ENCODE data around the gene TLR10. TPM values are rescaled to one million over a fixed set of nuclear protein-coding genes. Genes with fewer than 3 reads are reported as not detected.
A peak's percentile ranks its signal among the peaks of the same experiment; 100 is the strongest.
"Not testable (repeated sequence)": the region's sequence is repeated elsewhere in the genome, so short reads cannot be mapped to it uniquely, and the experiment has no call there.

Gene TLR10
- total and polyA plus RNA-seq, 10 donors, result 29.6 to 81.4 (median 50.9) TPM

DNA sequence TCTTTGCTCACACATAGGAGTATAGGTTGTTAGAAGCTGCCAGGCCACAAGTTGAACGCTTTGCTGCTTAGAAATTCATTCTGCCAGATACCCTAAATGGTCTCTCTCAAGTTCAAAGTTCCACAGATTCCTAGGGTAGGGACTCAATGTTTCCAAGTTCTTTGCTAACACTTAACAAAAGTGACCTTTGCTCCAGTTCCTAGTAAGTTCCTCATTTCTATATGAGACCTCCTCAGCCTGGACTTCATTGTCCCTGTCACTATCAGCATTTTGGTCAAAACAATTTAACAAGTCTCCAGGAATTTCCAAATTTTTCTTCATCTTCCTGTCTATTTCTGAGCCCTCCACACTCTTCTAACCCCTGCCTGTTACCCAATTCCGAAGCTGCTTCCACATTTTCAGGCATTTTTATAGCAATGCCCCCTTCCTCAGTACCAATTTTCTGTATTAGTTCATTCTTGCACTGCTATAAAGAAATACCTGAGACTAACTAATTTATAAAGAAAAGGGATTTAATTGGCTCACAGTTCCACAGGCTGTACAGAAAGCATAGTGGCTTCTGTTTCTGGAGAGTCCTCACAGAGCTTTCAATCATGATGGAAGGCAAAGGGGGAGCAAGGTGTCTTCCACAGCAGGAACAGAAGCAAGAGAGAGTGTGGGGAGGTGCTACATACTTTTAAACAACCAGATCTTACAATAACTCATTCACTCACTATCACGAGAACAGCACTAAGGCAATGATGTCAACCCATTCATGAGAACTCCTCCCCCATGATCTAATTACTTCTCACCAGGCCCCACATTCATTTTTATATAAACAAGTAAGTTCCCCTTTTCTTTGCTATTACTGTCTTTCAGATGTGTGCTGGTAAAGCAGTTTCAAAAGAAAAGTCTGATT lies 33.3 kb upstream of the TLR10 start:
- 50 to 67% (median 55%) methylated on average over 3 of the region's 3 CpGs for WGBS, 5 donors
- H3K36me3 ChIP-seq, result no peaks in the 10 kb centered on the region
- H3K4me3 ChIP-seq, result peak overlapping the region in 1 of 8 donors; percentile 14
- H3K4me1 ChIP-seq, result peaks cover 3 to 90% (median 35%) of the 10 kb centered on the region in 6 donors
- intact Hi-C loops (cut with DNase I; ENCODE audit: low total_unique reads), result no loop called here
- no peak for DNase-seq
- H3K9me3 ChIP-seq, result peaks cover 0 to 18% (median 10%) of the 10 kb centered on the region in 8 donors
- peak overlapping the region; percentile 1 to 90 (median 82) for H3K27ac ChIP-seq
- H3K27me3 ChIP-seq (replicated peaks in 1 of 7), result no peaks in the 10 kb centered on the region
- TF ChIP-seq, protein P1, sequence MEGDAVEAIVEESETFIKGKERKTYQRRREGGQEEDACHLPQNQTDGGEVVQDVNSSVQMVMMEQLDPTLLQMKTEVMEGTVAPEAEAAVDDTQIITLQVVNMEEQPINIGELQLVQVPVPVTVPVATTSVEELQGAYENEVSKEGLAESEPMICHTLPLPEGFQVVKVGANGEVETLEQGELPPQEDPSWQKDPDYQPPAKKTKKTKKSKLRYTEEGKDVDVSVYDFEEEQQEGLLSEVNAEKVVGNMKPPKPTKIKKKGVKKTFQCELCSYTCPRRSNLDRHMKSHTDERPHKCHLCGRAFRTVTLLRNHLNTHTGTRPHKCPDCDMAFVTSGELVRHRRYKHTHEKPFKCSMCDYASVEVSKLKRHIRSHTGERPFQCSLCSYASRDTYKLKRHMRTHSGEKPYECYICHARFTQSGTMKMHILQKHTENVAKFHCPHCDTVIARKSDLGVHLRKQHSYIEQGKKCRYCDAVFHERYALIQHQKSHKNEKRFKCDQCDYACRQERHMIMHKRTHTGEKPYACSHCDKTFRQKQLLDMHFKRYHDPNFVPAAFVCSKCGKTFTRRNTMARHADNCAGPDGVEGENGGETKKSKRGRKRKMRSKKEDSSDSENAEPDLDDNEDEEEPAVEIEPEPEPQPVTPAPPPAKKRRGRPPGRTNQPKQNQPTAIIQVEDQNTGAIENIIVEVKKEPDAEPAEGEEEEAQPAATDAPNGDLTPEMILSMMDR (IDR thresholded peaks at IDR 0.05 in 8 of 11, conservative IDR thresholded peaks at IDR 0.05 in 3 of 11), result no peak
- no peak for TF ChIP-seq POLR2A (IDR thresholded peaks at IDR 0.05)
- TF ChIP-seq POLR2AphosphoS5 (IDR thresholded peaks at IDR 0.05), result peak in 1 of 3 donors; percentile 85

DNA sequence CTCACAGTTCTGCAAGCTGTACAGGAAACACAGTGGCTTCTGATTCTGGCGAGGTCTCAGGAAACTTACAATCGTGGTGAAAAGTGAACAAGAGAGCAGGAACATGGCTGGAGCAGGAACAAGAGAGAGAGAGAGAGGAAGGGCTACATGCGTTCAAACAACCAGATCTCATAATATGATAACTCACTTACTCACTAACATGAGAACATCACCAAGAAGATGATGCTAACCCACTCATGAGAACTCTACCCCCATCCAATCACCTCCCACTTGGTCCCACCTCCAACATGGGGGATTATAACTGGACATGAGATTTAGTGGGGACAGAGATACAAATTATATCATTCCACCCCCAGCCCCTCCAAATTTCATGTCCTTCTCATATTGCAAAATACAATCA lies 31.6 kb upstream of the TLR10 start:
- H3K9me3 ChIP-seq, result peaks cover 0 to 18% (median 10%) of the 10 kb centered on the region in 8 donors
- WGBS, 5 donors, result 26 to 63% (median 40%) methylated on average over 3 of the region's 3 CpGs
- H3K27ac ChIP-seq, result peak overlapping the region in 3 of 8 donors; percentile 81 to 88 (median 85)
- no peak for DNase-seq
- H3K36me3 ChIP-seq, result no peaks in the 10 kb centered on the region
- TF ChIP-seq POLR2AphosphoS5 (IDR thresholded peaks at IDR 0.05), result no peak
- intact Hi-C loops (cut with DNase I; ENCODE audit: low total_unique reads), result no loop called here
- peaks cover 3 to 84% (median 31%) of the 10 kb centered on the region in 6 donors for H3K4me1 ChIP-seq
- H3K4me3 ChIP-seq, result no peak overlapping the region
- no peaks in the 10 kb centered on the region for H3K27me3 ChIP-seq (replicated peaks in 1 of 7)

DNA sequence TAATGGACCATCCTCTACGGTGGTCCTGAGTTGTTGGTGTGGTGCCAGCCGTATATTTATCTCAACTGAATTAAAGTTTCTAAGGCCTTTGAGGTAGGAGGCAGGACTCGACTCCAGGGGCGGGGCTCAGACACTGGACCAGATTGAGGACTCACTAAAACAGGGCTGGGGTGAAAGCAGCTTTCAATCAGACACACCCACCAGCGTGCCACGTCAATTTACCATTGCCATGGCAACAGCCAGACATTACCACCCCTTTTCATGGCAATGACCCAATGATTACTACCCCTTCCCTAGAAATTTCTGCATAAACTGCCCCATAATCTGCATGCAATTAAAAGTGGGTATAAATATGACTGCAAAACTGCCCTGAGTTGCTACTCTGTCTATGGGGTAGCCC lies 28.5 kb upstream of the TLR10 start:
- peaks cover 0 to 59% (median 20%) of the 10 kb centered on the region in 6 donors for H3K4me1 ChIP-seq
- intact Hi-C loops (cut with DNase I; ENCODE audit: low total_unique reads), result no loop called here
- H3K4me3 ChIP-seq, result no peak overlapping the region
- TF ChIP-seq, protein P1 (IDR thresholded peaks at IDR 0.05 in 8 of 11, conservative IDR thresholded peaks at IDR 0.05 in 3 of 11), result no peak
- TF ChIP-seq POLR2AphosphoS5 (IDR thresholded peaks at IDR 0.05), result no peak
- no peak for TF ChIP-seq POLR2A (IDR thresholded peaks at IDR 0.05)
- peak overlapping the region in 1 of 8 donors; percentile 8 for H3K27ac ChIP-seq
- H3K27me3 ChIP-seq (replicated peaks in 1 of 7), result no peaks in the 10 kb centered on the region
- H3K36me3 ChIP-seq, result no peaks in the 10 kb centered on the region
- WGBS, 5 donors, result 91 to 99% (median 93%) methylated on average over 6 of the region's 6 CpGs
- no peak for DNase-seq
- peaks cover 0 to 18% (median 10%) of the 10 kb centered on the region in 8 donors for H3K9me3 ChIP-seq

DNA sequence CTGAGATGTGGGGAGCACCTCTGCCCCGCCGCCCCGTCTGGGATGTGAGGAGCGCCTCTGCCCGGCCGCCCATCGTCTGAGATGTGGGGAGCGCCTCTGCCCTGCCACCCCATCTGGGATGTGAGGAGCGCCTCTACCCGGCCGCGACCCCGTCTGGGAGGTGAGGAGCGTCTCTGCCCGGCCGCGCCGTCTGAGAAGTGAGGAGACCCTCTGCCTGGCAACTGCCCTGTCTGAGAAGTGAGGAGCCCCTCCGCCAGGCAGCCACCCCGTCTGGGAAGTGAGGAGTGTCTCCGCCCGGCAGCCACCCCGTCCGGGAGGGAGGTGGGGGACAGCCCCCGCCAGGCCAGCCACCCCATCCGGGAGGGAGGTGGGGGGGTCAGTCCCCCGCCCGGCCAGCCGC lies 24.7 kb upstream of the TLR10 start:
- WGBS, 5 donors, result 94 to 97% (median 95%) methylated on average over 25 to 29 of the region's 29 CpGs; no CpG with 5 or more reads in 2 of the 5 donors
- H3K36me3 ChIP-seq, result peaks cover 0 to 10% (median 2%) of the 10 kb centered on the region in 6 donors
- H3K4me3 ChIP-seq; H3K9me3 ChIP-seq; intact Hi-C loops (cut with DNase I; ENCODE audit: low total_unique reads); DNase-seq; H3K27me3 ChIP-seq (replicated peaks in 1 of 7); H3K27ac ChIP-seq: not testable (repeated sequence)
- H3K4me1 ChIP-seq, result peaks cover 8 to 58% (median 33%) of the 10 kb centered on the region in 6 donors

DNA sequence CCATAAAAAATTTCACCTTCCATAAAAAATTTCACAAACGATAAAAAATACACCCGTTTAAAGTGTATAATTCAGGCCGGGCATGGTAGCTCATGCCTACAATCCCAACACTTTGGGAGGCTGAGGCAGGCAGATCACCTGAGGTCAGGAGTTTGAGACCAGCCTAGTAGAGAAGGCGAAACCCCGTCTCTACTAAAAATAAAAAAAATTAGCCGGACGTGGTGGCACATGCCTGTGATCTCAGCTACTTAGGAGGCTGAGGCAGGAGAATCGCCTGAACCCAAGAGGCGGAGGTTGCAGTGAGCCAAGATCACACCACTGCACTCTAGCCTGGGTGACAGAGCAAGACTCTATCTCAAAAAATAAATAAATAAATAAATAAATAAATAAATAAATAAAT lies 23.5 kb upstream of the TLR10 start:
- WGBS, 5 donors, result 56 to 88% (median 77%) methylated on average over 9 of the region's 9 CpGs
- intact Hi-C loops (cut with DNase I; ENCODE audit: low total_unique reads); H3K27me3 ChIP-seq (replicated peaks in 1 of 7); DNase-seq: not testable (repeated sequence)
- Histone ChIP-seq H3K36me3 (peaks cover 0 to 22% (median 12%) of the 10 kb centered on the region in 6 donors), H3K27ac (peak overlapping the region; percentile 76 to 95 (median 90)), H3K4me1 (peaks cover 8 to 65% (median 35%) of the 10 kb centered on the region in 6 donors), H3K4me3 (peak overlapping the region in 1 of 8 donors; percentile 69), H3K9me3 (peaks cover 0 to 20% (median 12%) of the 10 kb centered on the region in 8 donors)
